Measurements from ENCODE around the gene PIP4K2B.

The PIP4K2B gene

GRCh38 chr17:38798614-38799500 is 499 bp downstream of the PIP4K2B start:
- 1% methylated on average over 44 of the region's 53 CpGs for whole genome bisulfite sequencing
- H4K8ac ChIP-seq (ENCODE audit: low read length): peak overlapping the region; percentile 89

GRCh38 chr17:38797828-38798227 is 1.5 kb downstream of the PIP4K2B start:
- Histone ChIP-seq H2BK12ac (ENCODE audit: low read length in 2 of 2) (no peak overlapping the region), H3K27ac (ENCODE audit: low read length, poor library complexity, severe bottlenecking) (no peak overlapping the region), H3K79me1 (replicated peaks; ENCODE audit: low read length, poor library complexity, severe bottlenecking) (peaks cover 2% of the 10 kb centered on the region), H3K23ac (ENCODE audit: low read length in 2 of 2) (no peak overlapping the region), H3K9me3 (ENCODE audit: control insufficient read depth, low read length) (no peaks in the 10 kb centered on the region), H2AK5ac (ENCODE audit: low read length, severe bottlenecking) (no peak overlapping the region), H3K27me3 (ENCODE audit: control insufficient read depth in 1 of 2, insufficient read depth in 1 of 2, low read length in 2 of 2) (no peaks in the 10 kb centered on the region), H3K18ac (ENCODE audit: low read depth in 1 of 2, low read length in 2 of 2) (no peak overlapping the region), H4K91ac (ENCODE audit: low read length) (no peak overlapping the region), H3K4me2 (ENCODE audit: low read length, poor library complexity, severe bottlenecking) (peak overlapping the region; percentile 71), H2BK5ac (ENCODE audit: low read depth, low read length, poor library complexity, severe bottlenecking) (no peak overlapping the region), H2BK120ac (ENCODE audit: low read depth, low read length) (no peak overlapping the region), H3K4ac (ENCODE audit: low read depth in 1 of 2, low read length in 2 of 2) (no peak overlapping the region), H4K8ac (ENCODE audit: low read length) (no peak overlapping the region), H3K4me1 (ENCODE audit: control insufficient read depth, insufficient read depth, low read depth, low read length) (peaks cover 8% of the 10 kb centered on the region), H2BK15ac (ENCODE audit: low read depth, poor library complexity, severe bottlenecking) (no peak overlapping the region), H3K14ac (ENCODE audit: low read length in 2 of 2) (no peak overlapping the region), H3K36me3 (ENCODE audit: control insufficient read depth in 1 of 2, insufficient read depth in 2 of 2, low read depth in 1 of 2, low read length in 2 of 2) (peaks cover 11 to 36% of the 10 kb centered on the region in 2 experiments), H2AFZ (ENCODE audit: low read depth, low read length) (no peak overlapping the region), H3K4me3 (ENCODE audit: insufficient read depth in 1 of 2, low read depth in 1 of 2, low read length in 2 of 2) (peak overlapping the region in 1 of 2 experiments; percentile 93), H3K9ac (ENCODE audit: low read length) (peak overlapping the region; percentile 92)
- 92% methylated on average over 5 of the region's 6 CpGs for WGBS
- DNase-seq: peak; percentile 14

More at GRCh38 chr17:38798614-38799500, 499 bp downstream of the PIP4K2B start:
- Histone ChIP-seq H2AK5ac (ENCODE audit: low read length, severe bottlenecking) (no peak overlapping the region), H3K23ac (ENCODE audit: low read length in 2 of 2) (peak overlapping the region in 1 of 2 experiments; percentile 90), H3K14ac (ENCODE audit: low read length in 2 of 2) (peak overlapping the region in 1 of 2 experiments; percentile 100), H3K18ac (ENCODE audit: low read depth in 1 of 2, low read length in 2 of 2) (peak overlapping the region; percentile 96 to 98), H3K79me1 (replicated peaks; ENCODE audit: low read length, poor library complexity, severe bottlenecking) (peaks cover 2% of the 10 kb centered on the region), H3K4me2 (ENCODE audit: low read length, poor library complexity, severe bottlenecking) (peak overlapping the region; percentile 71), H3K9ac (ENCODE audit: low read length) (peak overlapping the region; percentile 92), H3K36me3 (ENCODE audit: control insufficient read depth in 1 of 2, insufficient read depth in 2 of 2, low read depth in 1 of 2, low read length in 2 of 2) (peaks cover 15 to 42% of the 10 kb centered on the region in 2 experiments), H2AFZ (ENCODE audit: low read depth, low read length) (peak overlapping the region; percentile 92), H3K4me1 (ENCODE audit: control insufficient read depth, insufficient read depth, low read depth, low read length) (peaks cover 8% of the 10 kb centered on the region), H2BK5ac (ENCODE audit: low read depth, low read length, poor library complexity, severe bottlenecking) (peak overlapping the region; percentile 31), H3K4ac (ENCODE audit: low read depth in 1 of 2, low read length in 2 of 2) (peak overlapping the region; percentile 95 to 99), H2BK120ac (ENCODE audit: low read depth, low read length) (peak overlapping the region; percentile 67), H2BK12ac (ENCODE audit: low read length in 2 of 2) (peak overlapping the region in 1 of 2 experiments; percentile 46), H3K9me3 (ENCODE audit: control insufficient read depth, low read length) (no peaks in the 10 kb centered on the region), H3K27ac (ENCODE audit: low read length, poor library complexity, severe bottlenecking) (peak overlapping the region; percentile 90), H3K4me3 (ENCODE audit: insufficient read depth in 1 of 2, low read depth in 1 of 2, low read length in 2 of 2) (peak overlapping the region; percentile 89 to 93), H4K91ac (ENCODE audit: low read length) (peak overlapping the region; percentile 71), H3K27me3 (ENCODE audit: control insufficient read depth in 1 of 2, insufficient read depth in 1 of 2, low read length in 2 of 2) (no peaks in the 10 kb centered on the region), H2BK15ac (ENCODE audit: low read depth, poor library complexity, severe bottlenecking) (peak overlapping the region; percentile 80)
- DNase-seq: peak; percentile 67

GRCh38 chr17:38797158-38797490 is 2.2 kb downstream of the PIP4K2B start:
- Histone ChIP-seq H3K4me1 (ENCODE audit: control insufficient read depth, insufficient read depth, low read depth, low read length) (peaks cover 8% of the 10 kb centered on the region), H3K4ac (ENCODE audit: low read depth in 1 of 2, low read length in 2 of 2) (no peak overlapping the region), H3K36me3 (ENCODE audit: control insufficient read depth in 1 of 2, insufficient read depth in 2 of 2, low read depth in 1 of 2, low read length in 2 of 2) (peaks cover 10 to 35% of the 10 kb centered on the region in 2 experiments), H3K18ac (ENCODE audit: low read depth in 1 of 2, low read length in 2 of 2) (no peak overlapping the region), H3K9me3 (ENCODE audit: control insufficient read depth, low read length) (no peaks in the 10 kb centered on the region), H3K79me1 (replicated peaks; ENCODE audit: low read length, poor library complexity, severe bottlenecking) (peaks cover 7% of the 10 kb centered on the region), H3K9ac (ENCODE audit: low read length) (peak overlapping the region; percentile 92), H4K8ac (ENCODE audit: low read length) (no peak overlapping the region), H2AFZ (ENCODE audit: low read depth, low read length) (no peak overlapping the region), H2BK120ac (ENCODE audit: low read depth, low read length) (no peak overlapping the region), H2BK12ac (ENCODE audit: low read length in 2 of 2) (no peak overlapping the region), H2BK15ac (ENCODE audit: low read depth, poor library complexity, severe bottlenecking) (no peak overlapping the region), H4K91ac (ENCODE audit: low read length) (no peak overlapping the region), H3K27me3 (ENCODE audit: control insufficient read depth in 1 of 2, insufficient read depth in 1 of 2, low read length in 2 of 2) (no peaks in the 10 kb centered on the region), H2BK5ac (ENCODE audit: low read depth, low read length, poor library complexity, severe bottlenecking) (no peak overlapping the region), H2AK5ac (ENCODE audit: low read length, severe bottlenecking) (no peak overlapping the region), H3K4me2 (ENCODE audit: low read length, poor library complexity, severe bottlenecking) (no peak overlapping the region), H3K4me3 (ENCODE audit: insufficient read depth in 1 of 2, low read depth in 1 of 2, low read length in 2 of 2) (peak overlapping the region in 1 of 2 experiments; percentile 93), H3K14ac (ENCODE audit: low read length in 2 of 2) (no peak overlapping the region), H3K23ac (ENCODE audit: low read length in 2 of 2) (no peak overlapping the region), H3K27ac (ENCODE audit: low read length, poor library complexity, severe bottlenecking) (no peak overlapping the region)
- 86% methylated on average over 5 of the region's 5 CpGs for WGBS
- peak; percentile 59 for DNase-seq

GRCh38 chr17:38796451-38797157 is 2.8 kb downstream of the PIP4K2B start:
- no peak overlapping the region for H3K4ac ChIP-seq (ENCODE audit: low read depth in 1 of 2, low read length in 2 of 2)
- H4K91ac ChIP-seq (ENCODE audit: low read length): no peak overlapping the region
- H3K14ac ChIP-seq (ENCODE audit: low read length in 2 of 2): no peak overlapping the region
- H4K8ac ChIP-seq (ENCODE audit: low read length): no peak overlapping the region
- H3K4me3 ChIP-seq (ENCODE audit: insufficient read depth in 1 of 2, low read depth in 1 of 2, low read length in 2 of 2): peak overlapping the region in 1 of 2 experiments; percentile 93
- no peak overlapping the region for H2BK5ac ChIP-seq (ENCODE audit: low read depth, low read length, poor library complexity, severe bottlenecking)
- peaks cover 10 to 32% of the 10 kb centered on the region in 2 experiments for H3K36me3 ChIP-seq (ENCODE audit: control insufficient read depth in 1 of 2, insufficient read depth in 2 of 2, low read depth in 1 of 2, low read length in 2 of 2)
- no peak overlapping the region for H2AFZ ChIP-seq (ENCODE audit: low read depth, low read length)
- H2BK15ac ChIP-seq (ENCODE audit: low read depth, poor library complexity, severe bottlenecking): no peak overlapping the region
- H3K9ac ChIP-seq (ENCODE audit: low read length): peak overlapping the region; percentile 92
- no peak overlapping the region for H2BK120ac ChIP-seq (ENCODE audit: low read depth, low read length)
- no peaks in the 10 kb centered on the region for H3K27me3 ChIP-seq (ENCODE audit: control insufficient read depth in 1 of 2, insufficient read depth in 1 of 2, low read length in 2 of 2)
- no peak overlapping the region for H2AK5ac ChIP-seq (ENCODE audit: low read length, severe bottlenecking)
- no peak for DNase-seq
- H2BK12ac ChIP-seq (ENCODE audit: low read length in 2 of 2): no peak overlapping the region
- H3K4me2 ChIP-seq (ENCODE audit: low read length, poor library complexity, severe bottlenecking): no peak overlapping the region
- no peak overlapping the region for H3K18ac ChIP-seq (ENCODE audit: low read depth in 1 of 2, low read length in 2 of 2)
- 75% methylated on average over 5 of the region's 5 CpGs for WGBS
- no peak overlapping the region for H3K23ac ChIP-seq (ENCODE audit: low read length in 2 of 2)
- H3K27ac ChIP-seq (ENCODE audit: low read length, poor library complexity, severe bottlenecking): no peak overlapping the region
- no peaks in the 10 kb centered on the region for H3K9me3 ChIP-seq (ENCODE audit: control insufficient read depth, low read length)
- H3K79me1 ChIP-seq (replicated peaks; ENCODE audit: low read length, poor library complexity, severe bottlenecking): peaks cover 8% of the 10 kb centered on the region
- H3K4me1 ChIP-seq (ENCODE audit: control insufficient read depth, insufficient read depth, low read depth, low read length): peaks cover 8% of the 10 kb centered on the region

Measured in mesenchymal stem cell (in vitro differentiated cells and primary cell).